H1 (cell line): ENCODE measurements around the gene GPR17. TPM values are rescaled to one million over a fixed set of nuclear protein-coding genes. Genes with fewer than 3 reads are reported as not detected.

Source experiments
- CTCF ChIA-PET: fragments of 300-600 bp; sonication (Branson Sonifier 250); formaldehyde crosslinking; loops from one replicate; lab custom pipeline; 2021; ENCODE audit not compliant: partially characterized antibody; lab: Charles Lee
- POLR2A ChIA-PET: fragments of 300-600 bp; sonication (Branson Sonifier 250); formaldehyde crosslinking; loops from one replicate; lab custom pipeline; 2021; ENCODE audit warnings: inconsistent platforms; ENCODE audit not compliant: partially characterized antibody; lab: Charles Lee
- DNase-seq, 2 experiments: peaks; one replicate each; pipeline versions ENCODE4 v3.0.0 to v3.0.0-alpha.2; 2010 to 2022; ENCODE audit warnings: low spot score in 2 of 2, low read depth in 1 of 2, mixed read lengths in 1 of 2
- FAIRE-seq: peaks from 2 replicates; lab custom pipeline; 2011; peaks lifted over from hg19 to GRCh38; lab: Jason Lieb, UNC
- H2AFZ ChIP-seq: 2 replicates; pipeline ENCODE4 v1.8.1; 2012; ENCODE audit warnings: low read length, inconsistent platforms
- H2AK5ac ChIP-seq: 2 replicates; pipeline ENCODE4 v1.6.1; 2013; ENCODE audit warnings: low read depth, low read length
- H2BK120ac ChIP-seq: replicated peaks from 2 replicates; pipeline ENCODE3; 2013; ENCODE audit warnings: low read depth, low read length, inconsistent platforms
- H2BK12ac ChIP-seq: 2 replicates; pipeline ENCODE4 v1.6.1; 2013; ENCODE audit warnings: low read depth, low read length
- H2BK15ac ChIP-seq: 2 replicates; pipeline ENCODE4 v1.6.1; 2013; ENCODE audit warnings: low read length
- H2BK20ac ChIP-seq: 2 replicates; pipeline ENCODE4 v1.6.1; 2013; ENCODE audit warnings: low read length
- H2BK5ac ChIP-seq: 2 replicates; pipeline ENCODE4 v1.6.1; 2013; ENCODE audit warnings: low read depth, low read length
- H3K14ac ChIP-seq: 2 replicates; pipeline ENCODE4 v1.6.1; 2013; ENCODE audit warnings: inconsistent platforms; ENCODE audit not compliant: insufficient read length
- H3K18ac ChIP-seq: 2 replicates; pipeline ENCODE4 v1.6.1; 2013; ENCODE audit warnings: low read length; ENCODE audit errors: extremely low read depth
- H3K23ac ChIP-seq: 2 replicates; pipeline ENCODE4 v1.6.1; 2013; ENCODE audit warnings: inconsistent platforms; ENCODE audit not compliant: insufficient read length
- H3K23me2 ChIP-seq: 2 replicates; pipeline ENCODE4 v1.6.1; 2013; ENCODE audit warnings: low read depth, low read length
- H3K27ac ChIP-seq: 2 replicates; pipeline ENCODE4 v1.6.1; 2011; ENCODE audit warnings: low read depth, low read length, inconsistent platforms
- H3K27me3 ChIP-seq, 4 experiments: replicated peaks in 1 of 4; 1 replicate in 1 of 4; 2 replicates in 3 of 4; pipeline versions ENCODE4 v1.6.1 to v1.8.1; 2011 to 2013; ENCODE audit warnings: low read length in 3 of 4, mild to moderate bottlenecking in 3 of 4, inconsistent platforms in 2 of 4, mixed read lengths in 2 of 4, moderate library complexity in 1 of 4; ENCODE audit not compliant: control insufficient read depth in 3 of 4, insufficient read depth in 3 of 4; ENCODE audit errors: extremely low read depth in 1 of 4
- H3K36me3 ChIP-seq, 4 experiments: 2 replicates each; pipeline versions ENCODE4 v1.6.1 to v1.8.1; 2011 to 2013; ENCODE audit warnings: mild to moderate bottlenecking in 4 of 4, low read length in 3 of 4, moderate library complexity in 2 of 4, control low read depth in 1 of 4, inconsistent platforms in 1 of 4; ENCODE audit not compliant: insufficient read depth in 4 of 4, control insufficient read depth in 2 of 4
- H3K4ac ChIP-seq: replicated peaks from 2 replicates; pipeline ENCODE3; 2013; ENCODE audit warnings: low read length, low read depth, mixed read lengths, inconsistent platforms; ENCODE audit not compliant: insufficient read length
- H3K4me1 ChIP-seq, 4 experiments: replicated peaks in 1 of 4; 1 replicate in 1 of 4; 2 replicates in 3 of 4; pipeline versions ENCODE4 v1.6.1 to v1.8.1; 2011 to 2013; ENCODE audit warnings: low read length in 3 of 4, inconsistent platforms in 2 of 4, mixed read lengths in 1 of 4; ENCODE audit not compliant: insufficient read depth in 4 of 4, control insufficient read depth in 3 of 4
- H3K4me2 ChIP-seq, 2 experiments: 2 replicates each; pipeline versions ENCODE4 v1.6.1 to v1.8.1; 2011 to 2013; ENCODE audit warnings: low read depth in 2 of 2, low read length in 2 of 2, control low read depth in 1 of 2, inconsistent platforms in 1 of 2, mild to moderate bottlenecking in 1 of 2; ENCODE audit not compliant: insufficient read depth in 1 of 2
- H3K4me3 ChIP-seq, 4 experiments: fragments of 200-600, 300-600 bp in 1 of 4; sonication (generic), shearing (Covaris generic), sonication (Bioruptor Twin) in 1 of 4; 2 replicates each; pipeline versions ENCODE4 v1.5.1 to v1.8.1; 2011 to 2016; ENCODE audit warnings: low read length in 4 of 4, low read depth in 3 of 4, control low read depth in 2 of 4, inconsistent platforms in 2 of 4, mild to moderate bottlenecking in 2 of 4, mixed read lengths in 1 of 4, moderate library complexity in 1 of 4; ENCODE audit not compliant: insufficient read depth in 2 of 4; ENCODE audit errors: extremely low read depth in 1 of 4
- H3K56ac ChIP-seq: replicated peaks from 2 replicates; pipeline ENCODE3; 2013; ENCODE audit warnings: low read depth, mild to moderate bottlenecking, mixed read lengths, low read length, inconsistent platforms; ENCODE audit not compliant: insufficient read length
- H3K79me1 ChIP-seq: 2 replicates; pipeline ENCODE4 v1.6.1; 2013; ENCODE audit warnings: low read depth, low read length, control low read depth
- H3K79me2 ChIP-seq, 2 experiments: 2 replicates each; pipeline versions ENCODE4 v1.6.1 to v1.8.1; 2012 to 2013; ENCODE audit warnings: low read length in 2 of 2, mild to moderate bottlenecking in 2 of 2, inconsistent platforms in 1 of 2; ENCODE audit not compliant: insufficient read depth in 2 of 2, control insufficient read depth in 1 of 2
- H3K9ac ChIP-seq, 4 experiments: replicated peaks in 1 of 4; 1 replicate in 1 of 4; 2 replicates in 3 of 4; pipeline versions ENCODE4 v1.6.1 to v1.8.1; 2011 to 2013; ENCODE audit warnings: low read depth in 3 of 4, low read length in 3 of 4, control low read depth in 2 of 4, mild to moderate bottlenecking in 2 of 4, moderate library complexity in 2 of 4, inconsistent platforms in 1 of 4; ENCODE audit errors: extremely low read depth in 1 of 4
- H3K9me3 ChIP-seq, 2 experiments: 2 replicates each; pipeline versions ENCODE4 v1.6.1 to v1.8.1; 2012 to 2013; ENCODE audit warnings: mild to moderate bottlenecking in 2 of 2, moderate library complexity in 2 of 2, control low read depth in 1 of 2, inconsistent platforms in 1 of 2, low read depth in 1 of 2, low read length in 1 of 2, mixed read lengths in 1 of 2; ENCODE audit not compliant: insufficient read depth in 2 of 2
- H4K20me1 ChIP-seq, 2 experiments: replicated peaks in 1 of 2; 2 replicates each; pipeline versions ENCODE3 to v1.8.1; 2011 to 2013; ENCODE audit warnings: inconsistent platforms in 2 of 2, low read length in 2 of 2, mild to moderate bottlenecking in 1 of 2; ENCODE audit not compliant: insufficient read depth in 2 of 2, control insufficient read depth in 1 of 2
- H4K5ac ChIP-seq: 2 replicates; pipeline ENCODE4 v1.6.1; 2013; ENCODE audit warnings: low read length, low read depth, mixed read lengths, inconsistent platforms; ENCODE audit not compliant: insufficient read length
- H4K8ac ChIP-seq: 2 replicates; pipeline ENCODE4 v1.8.0; 2013; ENCODE audit warnings: mild to moderate bottlenecking, moderate library complexity, low read length, inconsistent platforms; ENCODE audit not compliant: insufficient read depth; ENCODE audit errors: extremely low read depth
- H4K91ac ChIP-seq: replicated peaks from 2 replicates; pipeline ENCODE3; 2013; ENCODE audit warnings: low read length, mixed read lengths, inconsistent platforms; ENCODE audit not compliant: insufficient read length
- PHF8 ChIP-seq: fragments of 200-600 bp; sonication (generic); conservative IDR thresholded peaks from 2 replicates; pipeline ENCODE4 v1.7.1; 2012; ENCODE audit warnings: low read depth, mild to moderate bottlenecking, inconsistent platforms, low read length, moderate library complexity
- WGBS, 2 experiments: shearing (Covaris generic) in 1 of 2; methylation state at CpG; one replicate each; pipeline versions ENCODE4 v1.1.6 to v1.1.7; 2013 to 2015; ENCODE audit warnings: low lambda C conversion rate in 2 of 2, mixed read lengths in 2 of 2, inconsistent platforms in 1 of 2, low coverage in 1 of 2, missing lambda C conversion rate in 1 of 2; ENCODE audit not compliant: insufficient replicate concordance in 2 of 2, insufficient coverage in 1 of 2, insufficient read length in 1 of 2; ENCODE audit errors: extremely low coverage in 1 of 2, missing lambda C conversion rate in 1 of 2; 5-methylcytosine and 5-hydroxymethylcytosine counted together
- polyA plus RNA-seq, 7 experiments: library from polyadenylated mRNA; depleted of rRNA in 3 of 7; stranded (reverse) in 5 of 7; unstranded in 2 of 7; fragments of >200 nt in 5 of 7; fragments of 200-250 nt in 2 of 7; gene quantifications; 1 replicate in 5 of 7; 2 replicates in 1 of 7; 4 replicates in 1 of 7; pipeline versions ENCODE4 v1.2.1 to v1.2.3, GENCODE V29; 2011 to 2013; ENCODE audit warnings: missing spikeins in 2 of 7, mixed read lengths in 2 of 7
- total RNA-seq: library from RNA; stranded (reverse); fragmentation: NEBNext Ultra II Directional; extraction: Animal tissue kit (Norgen Biotek cat#: 25700); gene quantifications from 2 replicates; pipeline ENCODE4 v1.2.1, GENCODE V29; 2021

GPR17 gene
- total and polyA plus RNA-seq, 2 of the 8 experiments (the other 6 are each of a cell fraction or from before 2014, with no cell fraction given): 0.03 TPM; not detected in 1

DNA sequence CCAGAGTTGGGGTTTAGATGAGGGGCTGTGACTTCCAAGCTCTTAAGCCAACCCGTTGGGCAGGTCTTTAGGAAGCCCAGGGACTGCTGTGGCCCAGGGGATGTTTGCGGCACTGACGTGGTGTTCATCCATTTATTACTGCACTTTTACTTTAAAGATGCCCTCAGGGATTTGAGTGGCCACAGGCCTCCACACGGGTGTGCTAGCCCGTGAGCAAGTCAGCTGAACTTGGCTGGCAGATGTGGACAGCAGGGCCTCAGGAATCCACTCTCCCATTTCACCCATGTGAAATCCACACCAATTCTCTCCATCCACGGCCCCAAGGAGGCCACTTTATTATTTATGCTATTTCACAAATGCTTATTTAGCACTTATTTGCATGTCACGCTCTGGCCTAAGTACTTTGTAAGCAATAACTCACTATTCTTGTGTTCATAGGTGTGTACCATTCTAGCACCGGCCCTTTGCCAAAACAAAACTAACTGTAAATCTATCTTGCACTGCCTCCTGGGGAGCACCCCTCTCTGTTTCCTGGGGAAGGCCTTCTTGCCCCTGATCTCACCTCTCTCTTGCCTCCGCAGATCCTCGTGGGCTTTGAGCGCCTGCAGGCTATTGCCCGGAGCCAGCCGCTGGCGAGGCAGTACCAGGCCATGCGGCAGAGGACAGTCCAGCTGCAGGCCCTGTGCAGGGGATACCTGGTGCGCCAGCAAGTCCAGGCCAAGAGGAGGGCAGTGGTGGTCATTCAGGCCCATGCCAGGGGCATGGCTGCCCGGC, 39.1 kb upstream of the GPR17 start:
- H2BK5ac ChIP-seq: no peak overlapping the region
- H3K27me3 ChIP-seq: no peaks in the 10 kb centered on the region
- H3K79me2 ChIP-seq: no peaks in the 10 kb centered on the region
- H3K9me3 ChIP-seq: no peaks in the 10 kb centered on the region; a peak in 1 of 4 replicates
- no peak overlapping the region for H3K23ac ChIP-seq
- H3K23me2 ChIP-seq: no peaks in the 10 kb centered on the region
- H4K8ac ChIP-seq: no peak overlapping the region
- no peak overlapping the region for H3K9ac ChIP-seq
- DNase-seq (no peak), FAIRE-seq (no peak)
- H3K36me3 ChIP-seq: no peaks in the 10 kb centered on the region
- no peak overlapping the region for H3K27ac ChIP-seq
- H3K14ac ChIP-seq: no peak overlapping the region
- no peak overlapping the region for H2BK20ac ChIP-seq
- H2BK15ac ChIP-seq: no peak overlapping the region
- CTCF ChIA-PET: interaction anchor here (1.3 to 8.1 kb wide), 4 partner anchors 16 to 43 kb away, joined by 3 to 54 read pairs (median 4); no protein-coding TSS in a partner anchor
- no peak overlapping the region for H4K91ac ChIP-seq
- H3K4me3 ChIP-seq: no peak overlapping the region
- 87% methylated on average over 17 of the region's 17 CpGs; no CpG with 5 or more reads in 1 of the 2 experiments for WGBS, 2 experiments
- no peak overlapping the region for H2AFZ ChIP-seq
- no peaks in the 10 kb centered on the region for H3K4me1 ChIP-seq
- no peak overlapping the region for H3K4ac ChIP-seq
- no peak overlapping the region for H3K56ac ChIP-seq
- no peak overlapping the region for H3K4me2 ChIP-seq
- H4K5ac ChIP-seq: no peak overlapping the region
- no peaks in the 10 kb centered on the region for H3K79me1 ChIP-seq
- no peak overlapping the region for H2BK12ac ChIP-seq
- POLR2A ChIA-PET: no interaction called here
- no peak overlapping the region for H2BK120ac ChIP-seq
- H4K20me1 ChIP-seq: no peaks in the 10 kb centered on the region
- no peak overlapping the region for H3K18ac ChIP-seq
- H2AK5ac ChIP-seq: no peak overlapping the region
- no peak for TF ChIP-seq PHF8
